Stimulated activated CD8-positive, alpha-beta memory T cell treated with anti-CD3 and anti-CD28 coated beads, Interleukin-2, amount 100 ng/mL, for 1 hour (primary cell): ENCODE results near the gene CSAG3.
"Not testable (repeated sequence)": the region's sequence is repeated elsewhere in the genome, so short reads cannot be mapped to it uniquely, and the experiment has no call there.

Experiments used
- DNase-seq, 2 donors: peaks; one replicate each; pipeline ENCODE4 v3.0.0-alpha.2; 2020; ENCODE audit warnings: low read depth in 2 of 2

Gene CSAG3

GRCh38 chrX:152758918-152759317 lies at the start of gene CSAG3:
CSAG3 (plus strand) TSS chrX:152759218.
- DNase-seq: not testable (repeated sequence)

GRCh38 chrX:152713195-152713594 lies 45.8 kb upstream of the CSAG3 start:
- not testable (repeated sequence) for DNase-seq

- DNase-seq: not testable (repeated sequence)
Observed at GRCh38 chrX:152713815-152714787, 44.9 kb upstream of the CSAG3 start, which contains the start of gene MAGEA2B. MAGEA2B (plus strand) TSS chrX:152714628; CDS start chrX:152717107, 2,479 bp downstream.

- no peak for DNase-seq
Observed at GRCh38 chrX:152725409-152725808, 33.6 kb upstream of the CSAG3 start.

GRCh38 chrX:152733261-152733975 lies 25.6 kb upstream of the CSAG3 start, which contains the start of the genes CSAG1 and MAGEA12:
CSAG1 (minus strand) TSS chrX:152733721; CDS start chrX:152732460, 1,261 bp downstream.
MAGEA12 (plus strand) TSS chrX:152733757; CDS start chrX:152736162, 2,405 bp downstream.
- DNase-seq: no peak

GRCh38 chrX:152734143-152734858 lies 24.7 kb upstream of the CSAG3 start:
- DNase-seq: not testable (repeated sequence)

GRCh38 chrX:152735101-152735500 lies 23.9 kb upstream of the CSAG3 start:
- DNase-seq: no peak

- DNase-seq: no peak
Observed at GRCh38 chrX:152735860-152736511, 23.0 kb upstream of the CSAG3 start.

- DNase-seq: not testable (repeated sequence)
Observed at GRCh38 chrX:152736528-152736927, 22.5 kb upstream of the CSAG3 start.

GRCh38 chrX:152738560-152738959 lies 20.5 kb upstream of the CSAG3 start:
- no peak for DNase-seq

GRCh38 chrX:152753686-152754650 lies 5.0 kb upstream of the CSAG3 start, which contains the start of gene MAGEA2:
MAGEA2 (minus strand) TSS chrX:152753842; CDS start chrX:152751363, 2,479 bp downstream.
- not testable (repeated sequence) for DNase-seq

GRCh38 chrX:152754871-152755270 lies 4.1 kb upstream of the CSAG3 start:
- DNase-seq: not testable (repeated sequence)

GRCh38 chrX:152759544-152759943 lies 526 bp downstream of the CSAG3 start:
- DNase-seq: not testable (repeated sequence)

- DNase-seq: not testable (repeated sequence)
Observed at GRCh38 chrX:152761582-152761981, 2.6 kb downstream of the CSAG3 start.

- not testable (repeated sequence) for DNase-seq
Observed at GRCh38 chrX:152766562-152766961, 7.5 kb downstream of the CSAG3 start.

- not testable (repeated sequence) for DNase-seq
Observed at GRCh38 chrX:152769549-152770289, 10.7 kb downstream of the CSAG3 start, which contains the start of gene MAGEA6. MAGEA6 (minus strand) TSS chrX:152769689; CDS start chrX:152767650, 2,039 bp downstream.

- DNase-seq: not testable (repeated sequence)
Observed at GRCh38 chrX:152787062-152787461, 28.0 kb downstream of the CSAG3 start.

- no peak for DNase-seq
Observed at GRCh38 chrX:152798945-152799344, 39.9 kb downstream of the CSAG3 start.

GRCh38 chrX:152806035-152806434 lies 47.0 kb downstream of the CSAG3 start:
- DNase-seq: no peak
